ENCODE measurements around the gene PTPRN2.

DNA sequence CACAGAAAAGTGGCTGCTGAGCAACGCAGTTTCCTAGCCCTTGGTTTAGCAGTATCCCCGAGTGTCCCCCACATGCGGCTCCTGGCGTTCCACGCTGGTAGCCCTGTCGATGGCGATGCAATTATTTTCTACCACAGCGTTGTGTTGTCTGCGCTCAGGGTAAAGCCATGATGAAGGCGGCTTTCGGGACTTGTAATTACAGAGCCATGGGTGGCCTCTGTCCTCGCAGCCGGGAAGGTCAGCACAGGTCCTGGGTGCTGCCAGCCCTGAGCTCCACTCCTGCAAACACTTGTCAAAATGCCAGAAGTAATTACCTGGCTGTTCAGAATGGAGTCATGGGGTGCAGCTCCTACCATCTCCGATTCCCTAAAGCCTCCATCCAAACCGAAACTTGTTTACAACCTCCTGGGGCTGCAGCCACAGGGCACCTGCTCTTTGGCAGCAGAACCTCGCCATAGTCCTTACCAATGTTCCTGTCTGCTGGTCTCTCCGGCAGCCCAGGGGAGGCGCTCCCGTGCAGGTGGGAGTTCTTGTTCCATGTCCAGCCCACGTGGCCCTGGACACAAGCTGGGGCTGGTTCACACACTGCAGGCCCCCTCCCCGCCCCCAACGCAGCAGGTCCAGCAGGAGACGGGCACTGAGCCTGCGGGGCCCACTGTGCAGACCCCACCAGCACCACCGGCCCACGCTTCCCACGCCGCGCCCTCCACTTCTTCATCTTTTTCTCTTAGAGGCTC is 512.6 kb downstream of the PTPRN2 start:
- no peak for TF ChIP-seq GATA2 (IDR thresholded peaks at IDR 0.05; ENCODE audit: low read depth, low read length)
- TF ChIP-seq GATA3 (IDR thresholded peaks at IDR 0.05; ENCODE audit: low read depth, low read length) = no peak

Measured in SH-SY5Y (cell line).